Fibroblast of lung (primary cell): Measurements from ENCODE around the gene CRIP2. TPM values are rescaled to one million over a fixed set of nuclear protein-coding genes. Genes with fewer than 3 reads are reported as not detected.

Source experiments
- DNase-seq, 2 donors: peaks; one replicate each; pipeline versions ENCODE4 v3.0.0 to v3.0.0-alpha.2; 2010; ENCODE audit warnings: low read depth in 2 of 2
- H2AFZ ChIP-seq: 2 replicates; pipeline ENCODE4 v1.5.1; 2012; ENCODE audit warnings: low read length, control low read depth, inconsistent platforms
- H3K27ac ChIP-seq: 2 replicates; pipeline ENCODE4 v1.5.1; 2011; ENCODE audit warnings: low read length, control low read depth; ENCODE audit not compliant: insufficient read depth
- H3K27me3 ChIP-seq: 2 replicates; pipeline ENCODE4 v1.5.1; 2011; ENCODE audit warnings: mild to moderate bottlenecking, low read length; ENCODE audit not compliant: control insufficient read depth, insufficient read depth
- H3K36me3 ChIP-seq: 2 replicates; pipeline ENCODE4 v1.5.1; 2011; ENCODE audit warnings: low read length; ENCODE audit not compliant: control insufficient read depth, insufficient read depth
- H3K4me1 ChIP-seq: 2 replicates; pipeline ENCODE4 v1.5.1; 2011; ENCODE audit warnings: low read length; ENCODE audit not compliant: control insufficient read depth, insufficient read depth; ENCODE audit errors: extremely low read depth
- H3K4me2 ChIP-seq: 2 replicates; pipeline ENCODE4 v1.5.1; 2011; ENCODE audit warnings: low read length, control low read depth; ENCODE audit not compliant: insufficient read depth; ENCODE audit errors: extremely low read depth
- H3K4me3 ChIP-seq, 4 experiments: fragments of 200-600 bp in 1 of 4; sonication (generic) in 1 of 4; replicated peaks in 1 of 4; 2 replicates each; pipeline ENCODE4 v1.5.1; 2011 to 2016; ENCODE audit warnings: low read length in 4 of 4, low read depth in 3 of 4, mild to moderate bottlenecking in 3 of 4, control low read depth in 2 of 4, inconsistent platforms in 1 of 4, mixed read lengths in 1 of 4; ENCODE audit not compliant: insufficient read depth in 1 of 4; ENCODE audit errors: control extremely low read depth in 1 of 4
- H3K79me2 ChIP-seq: 2 replicates; pipeline ENCODE4 v1.5.1; 2012; ENCODE audit warnings: mild to moderate bottlenecking, low read length, inconsistent platforms; ENCODE audit not compliant: control insufficient read depth, insufficient read depth
- H3K9ac ChIP-seq: 2 replicates; pipeline ENCODE4 v1.5.1; 2011; ENCODE audit warnings: mild to moderate bottlenecking, low read length, control low read depth; ENCODE audit not compliant: insufficient read depth
- H3K9me3 ChIP-seq: 2 replicates; pipeline ENCODE4 v1.5.1; 2012; ENCODE audit warnings: low read depth, low read length; ENCODE audit not compliant: control insufficient read depth, insufficient read depth
- H4K20me1 ChIP-seq: 2 replicates; pipeline ENCODE4 v1.5.1; 2011; ENCODE audit warnings: low read length; ENCODE audit not compliant: control insufficient read depth, insufficient read depth; ENCODE audit errors: extremely low read depth
- CTCF ChIP-seq, 2 donors: IDR thresholded peaks in 1 of 2; conservative IDR thresholded peaks in 1 of 2; 1 replicate in 1 of 2; 2 replicates in 1 of 2; pipeline ENCODE4 v1.5.1; 2011 to 2012; ENCODE audit warnings: low read length in 2 of 2, control low read depth in 1 of 2, inconsistent platforms in 1 of 2, low read depth in 1 of 2, mild to moderate bottlenecking in 1 of 2
- EZH2 ChIP-seq: IDR thresholded peaks from 2 replicates; pipeline ENCODE4 v1.5.1; 2012; ENCODE audit warnings: low read length, control low read depth, mild to moderate bottlenecking; ENCODE audit errors: missing control alignments
- polyA plus RNA-seq, 2 donors: library from polyadenylated mRNA; depleted of rRNA in 1 of 2; stranded (reverse) in 1 of 2; unstranded in 1 of 2; fragments of >200 nt; gene quantifications; 2 replicates each; pipeline ENCODE4 v1.2.1, GENCODE V29; 2011 to 2012; ENCODE audit warnings: missing spikeins in 1 of 2
- total RNA-seq: library from RNA; depleted of rRNA; stranded (reverse); fragments of >200 nt; gene quantifications from 2 replicates; pipeline ENCODE4 v1.2.1, GENCODE V29; 2014

Gene CRIP2
- total and polyA plus RNA-seq, 2 donors (not counting 1 experiment from before 2014, with no cell fraction given), result 58.9 to 68.5 TPM

- H4K20me1 ChIP-seq, result no peaks in the 10 kb centered on the region
- peaks cover 4% of the 10 kb centered on the region for H3K27me3 ChIP-seq
- H3K9ac ChIP-seq, result peak overlapping the region; percentile 96
- peak; percentile 77 to 86 for DNase-seq
- peaks cover 5% of the 10 kb centered on the region for H3K79me2 ChIP-seq
- peaks cover 26% of the 10 kb centered on the region for H3K4me1 ChIP-seq
- TF ChIP-seq CTCF (conservative IDR thresholded peaks at IDR 0.05 in 1 of 2, IDR thresholded peaks at IDR 0.05 in 1 of 2; ENCODE audit: low read depth in 1 of 2, low read length in 2 of 2) (peak; percentile 88 to 89), EZH2 (no peak)
- no peaks in the 10 kb centered on the region for H3K9me3 ChIP-seq
- H3K36me3 ChIP-seq, result peaks cover 6% of the 10 kb centered on the region
- H3K4me2 ChIP-seq, result peak overlapping the region; percentile 89
- H3K27ac ChIP-seq, result peak overlapping the region; percentile 99
- H3K4me3 ChIP-seq, result peak overlapping the region in 3 of 4 experiments; percentile 0 to 59 (median 55)
- H2AFZ ChIP-seq, result no peak overlapping the region
Measured at GRCh38 chr14:105480807-105481801, 6.5 kb downstream of the CRIP2 start.

- Histone ChIP-seq H2AFZ (no peak overlapping the region), H3K36me3 (peaks cover 6% of the 10 kb centered on the region), H4K20me1 (no peaks in the 10 kb centered on the region), H3K9me3 (no peaks in the 10 kb centered on the region), H3K4me1 (peaks cover 17% of the 10 kb centered on the region), H3K79me2 (peaks cover 4% of the 10 kb centered on the region), H3K4me2 (peak overlapping the region; percentile 32), H3K27me3 (peaks cover 11% of the 10 kb centered on the region), H3K9ac (peak overlapping the region; percentile 96), H3K27ac (peak overlapping the region; percentile 99), H3K4me3 (peak overlapping the region in 1 of 4 experiments; percentile 55)
- peak; percentile 24 to 27 for TF ChIP-seq CTCF (conservative IDR thresholded peaks at IDR 0.05 in 1 of 2, IDR thresholded peaks at IDR 0.05 in 1 of 2; ENCODE audit: low read depth in 1 of 2, low read length in 2 of 2)
- no peak for TF ChIP-seq EZH2
- DNase-seq, result peak; percentile 93 to 96
Measured at GRCh38 chr14:105481886-105482457, 7.4 kb downstream of the CRIP2 start.

GRCh38 chr14:105482486-105483110 lies 8.0 kb downstream of the CRIP2 start:
- Histone ChIP-seq H3K4me1 (peaks cover 13% of the 10 kb centered on the region), H3K27ac (peak overlapping the region; percentile 99), H3K79me2 (no peaks in the 10 kb centered on the region), H3K36me3 (peaks cover 6% of the 10 kb centered on the region), H3K27me3 (peaks cover 15% of the 10 kb centered on the region), H3K4me2 (peak overlapping the region; percentile 32), H3K9ac (peak overlapping the region; percentile 96), H3K4me3 (no peak overlapping the region), H2AFZ (no peak overlapping the region), H4K20me1 (no peaks in the 10 kb centered on the region), H3K9me3 (no peaks in the 10 kb centered on the region)
- no peak for TF ChIP-seq EZH2
- TF ChIP-seq CTCF (conservative IDR thresholded peaks at IDR 0.05 in 1 of 2, IDR thresholded peaks at IDR 0.05 in 1 of 2; ENCODE audit: low read depth in 1 of 2, low read length in 2 of 2), result no peak
- DNase-seq, result no peak
